Body of pancreas (tissue), 4 donors: Measurements from ENCODE around the gene TM4SF20. TPM values are rescaled to one million over a fixed set of nuclear protein-coding genes. Genes with fewer than 3 reads are reported as not detected.

Source experiments
- ATAC-seq: fragments of 150-250 bp; one replicate; pipeline ENCODE4 v1.9.1; 2016
- DNase-seq, 4 donors: peaks; one replicate each; pipeline ENCODE4 v3.0.0-alpha.2; 2019
- H3K27ac ChIP-seq, 4 donors: fragments of 200-600 bp; sonication (generic); 1 replicate in 3 of 4; 2 replicates in 1 of 4; pipeline versions ENCODE4 v1.5.1 to v1.6.1; 2016 to 2019; ENCODE audit warnings: mild to moderate bottlenecking in 1 of 4, mixed read lengths in 1 of 4, moderate library complexity in 1 of 4
- H3K27me3 ChIP-seq, 2 donors: fragments of 200-600 bp; sonication (generic); one replicate each; pipeline ENCODE4 v1.6.0; 2016; ENCODE audit warnings: mild to moderate bottlenecking in 1 of 2
- H3K36me3 ChIP-seq, 2 donors: fragments of 200-600 bp; sonication (generic); replicated peaks in 1 of 2; 2 replicates each; pipeline ENCODE4 v1.5.1; 2016; ENCODE audit warnings: low read depth in 2 of 2; ENCODE audit not compliant: insufficient read depth in 1 of 2
- H3K4me1 ChIP-seq: fragments of 200-600 bp; sonication (generic); one replicate; pipeline ENCODE4 v1.6.0; 2016
- H3K4me3 ChIP-seq, 2 donors: fragments of 200-600 bp; sonication (generic); 1 replicate in 1 of 2; 2 replicates in 1 of 2; pipeline ENCODE4 v1.5.1; 2016 to 2019
- H3K9me3 ChIP-seq, 3 donors: fragments of 200-600 bp; sonication (generic); 1 replicate in 2 of 3; 2 replicates in 1 of 3; pipeline ENCODE4 v1.5.1; 2016
- CTCF ChIP-seq, 7 experiments: fragments of 450-650 bp in 4 of 7; fragments of 200-600 bp in 3 of 7; sonication (generic) in 3 of 7; IDR thresholded peaks; one replicate each; pipeline ENCODE4 v1.5.1; 2016 to 2019; ENCODE audit warnings: antibody characterized with exemption in 7 of 7
- POLR2A ChIP-seq, 3 donors: fragments of 450-650 bp; IDR thresholded peaks; one replicate each; pipeline ENCODE4 v1.6.1; 2016; ENCODE audit warnings: antibody characterized with exemption in 3 of 3, mild to moderate bottlenecking in 2 of 3
- WGBS, 2 donors: methylation state at CpG; one replicate each; pipeline ENCODE4 v1.1.5; 2017; 5-methylcytosine and 5-hydroxymethylcytosine counted together
- intact Hi-C: fragments of 100-400 bp; cut with DNase I; formaldehyde crosslinking; loops from one replicate; pipeline ENCODE4 v1.15.1; 2023
- total RNA-seq, 2 donors: library from RNA; depleted of rRNA; stranded (reverse); fragments of >200 nt; gene quantifications; one replicate each; pipeline ENCODE4 v1.1.0, GENCODE V29; 2016

Gene TM4SF20
- total RNA-seq, 2 donors from 2014 or later = not detected

DNA sequence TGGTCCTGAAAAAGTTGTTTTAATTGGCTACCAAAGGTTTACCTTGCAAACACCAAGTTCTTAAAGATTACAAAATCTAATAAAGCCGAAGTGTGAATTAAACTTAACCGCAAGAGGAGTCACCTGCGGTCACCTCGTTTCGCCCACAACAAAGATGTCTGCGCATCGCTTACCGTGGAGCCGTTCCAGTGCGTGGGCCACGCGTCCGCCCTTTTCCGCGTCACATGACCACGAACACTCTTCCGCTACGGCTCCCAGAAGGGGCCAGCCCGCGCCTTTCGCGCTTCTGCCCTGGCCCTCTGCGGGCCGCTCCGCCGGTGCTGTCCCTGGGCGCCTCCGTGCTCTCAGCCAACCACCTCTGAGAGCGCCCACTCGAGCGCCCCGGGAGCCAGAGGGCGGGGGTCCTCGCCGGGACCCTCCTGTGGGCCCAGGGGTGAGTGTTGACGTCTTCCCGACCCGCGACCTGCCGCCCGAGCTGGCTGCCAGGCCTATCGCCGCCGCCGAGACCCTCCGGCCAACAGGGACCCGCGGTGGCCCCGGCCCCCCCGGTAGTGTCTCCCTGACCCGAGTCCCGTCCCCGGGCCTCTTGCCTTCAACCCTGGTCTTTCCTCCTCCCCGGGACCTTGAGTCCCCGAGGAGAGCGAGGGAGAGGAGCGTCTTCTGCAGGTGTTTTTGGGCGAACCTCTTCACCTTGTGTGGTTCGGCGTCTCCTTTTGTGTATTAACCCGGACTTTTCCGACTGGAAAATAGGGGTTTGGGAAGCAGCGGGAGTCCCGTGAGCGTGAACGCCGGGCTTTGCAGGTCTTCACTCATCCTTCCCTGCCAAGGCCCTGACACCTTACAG is 53.9 kb downstream of the TM4SF20 start, which contains the start of gene MFF:
Gene MFF, plus strand, starts transcription at position 257 of the 844 bp plus-strand sequence. CDS start 5,415 bp downstream, outside the sequence.
- no peaks in the 10 kb centered on the region for H3K9me3 ChIP-seq
- TF ChIP-seq POLR2A (IDR thresholded peaks at IDR 0.05) (peak; percentile 78 to 90 (median 89)), CTCF (IDR thresholded peaks at IDR 0.05) (peak in 5 of 7 experiments; percentile 15 to 40 (median 31))
- H3K27ac ChIP-seq = peak within 1 kb of the TSS; percentile 83 to 97 (median 93)
- ATAC-seq = peak; percentile 100
- H3K27me3 ChIP-seq = no peaks in the 10 kb centered on the region
- WGBS, 2 donors = 1 to 2% methylated on average over 26 to 67 of the region's 67 CpGs
- peaks cover 17% of the 10 kb centered on the region for H3K4me1 ChIP-seq
- intact Hi-C loops = no loop called here
- DNase-seq = peak; percentile 93 to 95 (median 94)
- H3K4me3 ChIP-seq = peak within 1 kb of the TSS; percentile 93 to 99
- H3K36me3 ChIP-seq = peaks cover 0 to under 1% of the 10 kb centered on the region in 2 donors

- TF ChIP-seq CTCF (IDR thresholded peaks at IDR 0.05) (no peak), POLR2A (IDR thresholded peaks at IDR 0.05) (no peak)
- Histone ChIP-seq H3K36me3 (no peaks in the 10 kb centered on the region), H3K27me3 (no peaks in the 10 kb centered on the region), H3K4me1 (peaks cover 17% of the 10 kb centered on the region), H3K27ac (peak overlapping the region; percentile 83 to 97 (median 93)), H3K9me3 (no peaks in the 10 kb centered on the region), H3K4me3 (peak overlapping the region; percentile 93 to 99)
- 6 to 11% methylated on average over 5 to 6 of the region's 6 CpGs for WGBS, 2 donors
- intact Hi-C loops = no loop called here
- ATAC-seq = peak; percentile 31
- DNase-seq = peak in 2 of 4 donors; percentile 13 to 18
Measured at GRCh38 chr2:227324642-227324994, 54.5 kb downstream of the TM4SF20 start.

GRCh38 chr2:227323818-227324217 is 55.3 kb downstream of the TM4SF20 start:
- no peaks in the 10 kb centered on the region for H3K9me3 ChIP-seq
- WGBS, 2 donors = 95 to 97% methylated on average over 4 of the region's 4 CpGs
- H3K4me1 ChIP-seq = peaks cover 17% of the 10 kb centered on the region
- intact Hi-C loops = no loop called here
- no peak for DNase-seq
- ATAC-seq = no peak
- no peaks in the 10 kb centered on the region for H3K36me3 ChIP-seq
- no peak overlapping the region for H3K27ac ChIP-seq
- TF ChIP-seq POLR2A (IDR thresholded peaks at IDR 0.05) = no peak
- no peak for TF ChIP-seq CTCF (IDR thresholded peaks at IDR 0.05)
- H3K4me3 ChIP-seq = no peak overlapping the region
- no peaks in the 10 kb centered on the region for H3K27me3 ChIP-seq

DNA sequence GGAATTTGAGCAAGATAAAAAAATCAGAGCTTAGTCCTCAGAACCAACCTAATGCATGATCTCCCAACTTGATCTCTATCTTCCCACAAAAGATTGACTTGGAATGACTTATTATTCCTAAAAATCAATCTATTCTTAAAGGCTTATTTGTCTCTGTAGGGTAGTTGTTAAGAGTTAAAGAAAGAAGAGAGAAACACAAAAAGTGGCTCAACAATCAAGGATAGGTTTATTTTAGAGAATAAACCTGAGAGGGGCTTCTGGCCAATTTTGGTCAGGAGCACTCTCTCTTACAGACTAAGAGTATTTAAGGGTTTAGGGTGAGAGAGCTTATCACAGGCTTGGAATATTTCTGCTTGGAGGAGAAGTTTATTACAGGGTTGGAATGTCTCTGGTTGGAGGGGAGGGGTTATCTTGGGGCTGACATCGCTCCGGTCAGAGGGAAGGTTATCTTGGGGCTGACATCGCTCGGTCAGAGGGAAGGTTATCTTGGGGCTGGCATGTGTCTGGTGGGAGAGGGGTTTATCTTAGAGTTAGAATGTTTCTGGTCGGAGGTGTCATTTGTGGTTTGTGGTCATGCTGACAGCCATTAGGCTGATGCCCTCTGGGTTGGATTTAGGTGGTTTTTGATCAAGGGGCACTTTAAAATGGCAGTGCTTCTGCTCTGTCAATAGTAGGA is 56.4 kb downstream of the TM4SF20 start:
- Histone ChIP-seq H3K9me3 (no peaks in the 10 kb centered on the region), H3K27me3 (no peaks in the 10 kb centered on the region), H3K4me1 (peaks cover 17% of the 10 kb centered on the region), H3K36me3 (no peaks in the 10 kb centered on the region), H3K27ac (no peak overlapping the region), H3K4me3 (no peak overlapping the region)
- intact Hi-C loops = no loop called here
- TF ChIP-seq CTCF (IDR thresholded peaks at IDR 0.05) (no peak), POLR2A (IDR thresholded peaks at IDR 0.05) (no peak)
- no peak for ATAC-seq
- WGBS, 2 donors = 87 to 93% methylated on average over 5 of the region's 5 CpGs
- DNase-seq = no peak
